Coronary artery (tissue), 2 donors: ENCODE measurements around the gene RTBDN.

Source experiments
- DNase-seq: peaks from one replicate; pipeline ENCODE4 v3.0.0-alpha.2; 2017; ENCODE audit warnings: low spot score
- H3K27ac ChIP-seq, 2 donors: fragments of 200-600 bp; sonication (generic); one replicate each; pipeline ENCODE4 v1.5.1; 2016 to 2019
- H3K4me3 ChIP-seq: fragments of 200-600 bp; sonication (generic); 2 replicates; pipeline ENCODE4 v1.5.1; 2016; ENCODE audit warnings: mild to moderate bottlenecking, moderate library complexity
- CTCF ChIP-seq: fragments of 200-600 bp; sonication (generic); IDR thresholded peaks from one replicate; pipeline ENCODE4 v1.5.1; 2019; ENCODE audit warnings: antibody characterized with exemption

RTBDN gene

GRCh38 chr19:12865746-12866415 is 31.5 kb upstream of the RTBDN start:
- TF ChIP-seq CTCF, result no peak
- no peak for DNase-seq
- H3K4me3 ChIP-seq, result no peak overlapping the region
- H3K27ac ChIP-seq, result no peak overlapping the region

- TF ChIP-seq CTCF, result no peak
- no peak overlapping the region for H3K27ac ChIP-seq
- no peak for DNase-seq
- no peak overlapping the region for H3K4me3 ChIP-seq
Measured at GRCh38 chr19:12864721-12865715, 30.6 kb upstream of the RTBDN start.

GRCh38 chr19:12864143-12864542 is 29.8 kb upstream of the RTBDN start:
- no peak for TF ChIP-seq CTCF
- no peak overlapping the region for H3K27ac ChIP-seq
- DNase-seq, result no peak
- H3K4me3 ChIP-seq, result no peak overlapping the region

- H3K27ac ChIP-seq, result no peak overlapping the region
- DNase-seq, result no peak
- H3K4me3 ChIP-seq, result no peak overlapping the region
- TF ChIP-seq CTCF, result no peak
Measured at GRCh38 chr19:12859546-12859945, 25.2 kb upstream of the RTBDN start.

- Histone ChIP-seq H3K4me3 (no peak overlapping the region), H3K27ac (no peak overlapping the region)
- no peak for TF ChIP-seq CTCF
- no peak for DNase-seq
Measured at GRCh38 chr19:12858041-12858928, 23.9 kb upstream of the RTBDN start.

- Histone ChIP-seq H3K4me3 (no peak overlapping the region), H3K27ac (no peak overlapping the region)
- no peak for DNase-seq
- no peak for TF ChIP-seq CTCF
Measured at GRCh38 chr19:12856653-12857052, 22.3 kb upstream of the RTBDN start.
